Parathyroid adenoma (tissue), 2 donors: ENCODE measurements around the gene EBP.
A peak's percentile ranks its signal among the peaks of the same experiment; 100 is the strongest.

Experiments used
- H2AFZ ChIP-seq: fragments of 300-600 bp; sonication (generic); one replicate; pipeline ENCODE4 v1.7.0; 2017; ENCODE audit warnings: antibody characterized with exemption, mild to moderate bottlenecking
- H3K27ac ChIP-seq: fragments of 300-600 bp; sonication (generic); one replicate; pipeline ENCODE4 v1.7.0; 2017
- H3K27me3 ChIP-seq: fragments of 300-600 bp; sonication (generic); one replicate; pipeline ENCODE4 v1.7.0; 2017; ENCODE audit warnings: low read length; ENCODE audit not compliant: control insufficient read depth, insufficient read depth
- H3K36me3 ChIP-seq: fragments of 300-600 bp; sonication (generic); one replicate; pipeline ENCODE4 v1.7.0; 2017; ENCODE audit warnings: low read length; ENCODE audit not compliant: control insufficient read depth, insufficient read depth
- H3K4me1 ChIP-seq: fragments of 300-600 bp; sonication (generic); one replicate; pipeline ENCODE4 v1.7.0; 2017; ENCODE audit warnings: control low read depth
- H3K4me2 ChIP-seq: fragments of 300-600 bp; sonication (generic); one replicate; pipeline ENCODE4 v1.7.0; 2017; ENCODE audit warnings: low read length
- H3K4me3 ChIP-seq: fragments of 300-600 bp; sonication (generic); one replicate; pipeline ENCODE4 v1.7.0; 2017; ENCODE audit warnings: low read depth, low read length
- H3K79me2 ChIP-seq: fragments of 300-600 bp; sonication (generic); one replicate; pipeline ENCODE4 v1.7.0; 2017; ENCODE audit warnings: control low read depth
- H3K9ac ChIP-seq: fragments of 300-600 bp; sonication (generic); one replicate; pipeline ENCODE4 v1.7.0; 2017; ENCODE audit warnings: mild to moderate bottlenecking
- H3K9me3 ChIP-seq: fragments of 300-600 bp; sonication (generic); one replicate; pipeline ENCODE4 v1.7.0; 2017; ENCODE audit warnings: low read length; ENCODE audit not compliant: control insufficient read depth
- CTCF ChIP-seq: fragments of 300-600 bp; sonication (generic); IDR thresholded peaks from one replicate; pipeline ENCODE4 v1.7.0; 2017; ENCODE audit warnings: antibody characterized with exemption, mild to moderate bottlenecking
- donor health status: primary hyperparathyroidism.

EBP gene

GRCh38 chrX:48509245-48509590 lies 12.4 kb upstream of the EBP start:
- H3K4me1 ChIP-seq = no peaks in the 10 kb centered on the region
- H3K27ac ChIP-seq = no peak overlapping the region
- H3K79me2 ChIP-seq = no peaks in the 10 kb centered on the region
- H3K27me3 ChIP-seq = no peaks in the 10 kb centered on the region
- peak overlapping the region; percentile 71 for H3K4me2 ChIP-seq
- H3K9ac ChIP-seq = peak overlapping the region; percentile 37
- peak overlapping the region; percentile 85 for H2AFZ ChIP-seq
- peak overlapping the region; percentile 71 for H3K4me3 ChIP-seq
- no peaks in the 10 kb centered on the region for H3K36me3 ChIP-seq
- no peak for TF ChIP-seq CTCF
- H3K9me3 ChIP-seq = no peaks in the 10 kb centered on the region

DNA sequence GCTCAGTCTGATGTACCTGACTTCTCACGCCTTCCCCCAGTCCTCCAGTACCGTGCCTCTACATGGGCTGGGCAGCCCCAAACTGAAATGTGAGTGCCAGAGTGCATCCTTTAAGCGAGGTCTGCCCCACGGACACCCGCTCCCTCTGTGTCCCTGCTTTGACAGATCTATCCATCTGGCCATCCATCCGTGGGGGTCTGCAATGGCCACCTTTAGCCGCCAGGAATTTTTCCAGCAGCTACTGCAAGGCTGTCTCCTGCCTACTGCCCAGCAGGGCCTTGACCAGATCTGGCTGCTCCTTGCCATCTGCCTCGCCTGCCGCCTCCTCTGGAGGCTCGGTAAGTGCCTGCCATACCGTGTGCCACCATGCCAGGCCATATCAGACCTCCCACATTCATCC lies 12.0 kb upstream of the EBP start:
- Histone ChIP-seq H3K79me2 (no peaks in the 10 kb centered on the region), H3K36me3 (no peaks in the 10 kb centered on the region), H3K4me1 (no peaks in the 10 kb centered on the region), H3K4me3 (peak overlapping the region; percentile 71), H3K9ac (no peak overlapping the region), H3K27ac (no peak overlapping the region), H2AFZ (peak overlapping the region; percentile 85), H3K4me2 (peak overlapping the region; percentile 71), H3K9me3 (no peaks in the 10 kb centered on the region), H3K27me3 (no peaks in the 10 kb centered on the region)
- TF ChIP-seq CTCF = no peak

- peak; percentile 26 for TF ChIP-seq CTCF
These were observed 10.0 kb upstream of the EBP start for GRCh38 chrX:48511560-48511959.

DNA sequence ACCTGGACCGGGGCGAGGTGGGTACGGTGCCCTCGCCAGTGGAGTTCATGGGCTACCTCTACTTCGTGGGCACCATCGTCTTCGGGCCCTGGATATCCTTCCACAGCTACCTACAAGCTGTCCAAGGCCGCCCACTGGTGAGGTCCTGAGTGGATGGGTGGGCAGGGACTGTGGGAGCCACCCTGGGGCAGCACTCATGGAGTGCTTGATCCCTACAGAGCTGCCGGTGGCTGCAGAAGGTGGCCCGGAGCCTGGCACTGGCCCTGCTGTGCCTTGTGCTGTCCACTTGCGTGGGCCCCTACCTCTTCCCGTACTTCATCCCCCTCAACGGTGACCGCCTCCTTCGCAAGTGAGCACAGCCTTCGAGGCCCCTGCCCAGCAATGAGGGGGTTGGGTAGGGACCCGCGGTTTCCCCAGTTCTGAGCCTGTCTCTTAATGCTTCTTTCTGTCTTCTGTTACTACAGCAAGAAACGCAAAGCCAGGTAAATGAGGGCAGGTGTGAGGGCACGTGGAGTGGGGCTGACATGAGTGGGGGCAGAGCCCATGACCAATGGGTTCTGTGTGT lies 9.2 kb upstream of the EBP start:
- Histone ChIP-seq H3K27ac (no peak overlapping the region), H3K4me2 (no peak overlapping the region), H3K27me3 (no peaks in the 10 kb centered on the region), H3K4me3 (no peak overlapping the region), H3K36me3 (no peaks in the 10 kb centered on the region), H3K79me2 (no peaks in the 10 kb centered on the region), H3K9me3 (no peaks in the 10 kb centered on the region), H3K9ac (no peak overlapping the region), H2AFZ (no peak overlapping the region), H3K4me1 (no peaks in the 10 kb centered on the region)
- no peak for TF ChIP-seq CTCF

More at GRCh38 chrX:48511560-48511959, 10.0 kb upstream of the EBP start:
- Histone ChIP-seq H2AFZ (no peak overlapping the region), H3K27me3 (no peaks in the 10 kb centered on the region), H3K4me1 (no peaks in the 10 kb centered on the region), H3K79me2 (no peaks in the 10 kb centered on the region), H3K9me3 (no peaks in the 10 kb centered on the region), H3K4me3 (no peak overlapping the region), H3K36me3 (no peaks in the 10 kb centered on the region), H3K27ac (no peak overlapping the region), H3K9ac (no peak overlapping the region), H3K4me2 (no peak overlapping the region)

GRCh38 chrX:48513670-48514069 lies 7.9 kb upstream of the EBP start:
- TF ChIP-seq CTCF = no peak
- H3K27me3 ChIP-seq = no peaks in the 10 kb centered on the region
- H3K27ac ChIP-seq = no peak overlapping the region
- no peaks in the 10 kb centered on the region for H3K9me3 ChIP-seq
- H3K4me3 ChIP-seq = no peak overlapping the region
- H3K9ac ChIP-seq = no peak overlapping the region
- H3K4me2 ChIP-seq = no peak overlapping the region
- no peaks in the 10 kb centered on the region for H3K79me2 ChIP-seq
- no peaks in the 10 kb centered on the region for H3K36me3 ChIP-seq
- no peaks in the 10 kb centered on the region for H3K4me1 ChIP-seq
- H2AFZ ChIP-seq = no peak overlapping the region
